HEK293 (cell line): ENCODE measurements around the gene BDH1.

ENCODE experiments used
- CTCF ChIA-PET: fragments of 350-600 bp; formaldehyde crosslinking; extraction: SDS; loops from one replicate; lab custom pipeline; 2021; ENCODE audit warnings: antibody characterized with exemption; lab: Yijun Ruan, JAX
- POLR2A ChIA-PET: fragments of 300-600 bp; formaldehyde crosslinking; extraction: SDS; loops from one replicate; lab custom pipeline; 2020; ENCODE audit warnings: antibody characterized with exemption, inconsistent platforms; lab: Yijun Ruan, JAX
- H3K27ac ChIP-seq: fragments of 200-500 bp; sonication (Bioruptor generic); 2 replicates; pipeline ENCODE4 v1.5.1; 2014; ENCODE audit warnings: low read depth, low read length, control low read depth, inconsistent platforms; ENCODE audit errors: extremely low read depth
- H3K36me3 ChIP-seq, 2 experiments: fragments of 200-500 bp in 1 of 2; sonication (Bioruptor generic) in 1 of 2; 1 replicate in 1 of 2; 2 replicates in 1 of 2; pipeline ENCODE4 v1.5.1; 2014 to 2017; ENCODE audit warnings: inconsistent platforms in 2 of 2, low read length in 2 of 2; ENCODE audit not compliant: control insufficient read depth in 2 of 2, insufficient read depth in 1 of 2
- H3K4me1 ChIP-seq: fragments of 200-500 bp; sonication (Bioruptor generic); 2 replicates; pipeline ENCODE4 v1.5.1; 2014; ENCODE audit warnings: mild to moderate bottlenecking, low read length, inconsistent platforms; ENCODE audit not compliant: control insufficient read depth, insufficient read depth
- H3K4me3 ChIP-seq: 2 replicates; pipeline ENCODE4 v1.5.1; 2011; ENCODE audit warnings: low read depth, mild to moderate bottlenecking, control low read depth, low read length, moderate library complexity
- H3K9me3 ChIP-seq: fragments of 200-500 bp; sonication (Bioruptor generic); 2 replicates; pipeline ENCODE4 v1.5.1; 2014; ENCODE audit warnings: low read depth, low read length, inconsistent platforms; ENCODE audit not compliant: control insufficient read depth, insufficient read depth
- BCL11A ChIP-seq: fragments of 450-650 bp; formaldehyde crosslinking; IDR thresholded peaks from 2 replicates; pipeline ENCODE4 v1.5.1; 2016; ENCODE audit warnings: low read depth, missing biosample characterization, missing genetic modification characterization
- OSR2 ChIP-seq: fragments of 450-650 bp; formaldehyde crosslinking; IDR thresholded peaks from 2 replicates; pipeline ENCODE4 v1.5.1; 2016; ENCODE audit warnings: missing biosample characterization, missing genetic modification characterization
- PRDM1 ChIP-seq: fragments of 450-650 bp; formaldehyde crosslinking; IDR thresholded peaks from 2 replicates; pipeline ENCODE4; 2016; ENCODE audit warnings: missing biosample characterization, missing genetic modification characterization
- ZNF146 ChIP-seq: fragments of 450-650 bp; formaldehyde crosslinking; IDR thresholded peaks from 2 replicates; pipeline ENCODE4 v1.5.1; 2016; ENCODE audit warnings: missing biosample characterization, missing genetic modification characterization
- ZNF311 ChIP-seq: fragments of 450-650 bp; formaldehyde crosslinking; IDR thresholded peaks from 2 replicates; pipeline ENCODE4 v1.5.1; 2017; ENCODE audit warnings: missing biosample characterization, missing genetic modification characterization, borderline replicate concordance
- ZNF366 ChIP-seq: fragments of 450-650 bp; formaldehyde crosslinking; conservative IDR thresholded peaks from 2 replicates; pipeline ENCODE4 v1.5.1; 2016; ENCODE audit warnings: missing biosample characterization, missing genetic modification characterization
- ZNF433 ChIP-seq: fragments of 450-650 bp; formaldehyde crosslinking; IDR thresholded peaks from 2 replicates; pipeline ENCODE4 v1.5.1; 2016; ENCODE audit warnings: missing biosample characterization, missing genetic modification characterization, low read depth
- ZNF48 ChIP-seq: fragments of 450-650 bp; formaldehyde crosslinking; IDR thresholded peaks from 2 replicates; pipeline ENCODE4 v1.5.1; 2016; ENCODE audit warnings: missing biosample characterization, missing genetic modification characterization
- ZNF514 ChIP-seq: fragments of 450-650 bp; formaldehyde crosslinking; IDR thresholded peaks from 2 replicates; pipeline ENCODE4 v1.5.1; 2016; ENCODE audit warnings: missing biosample characterization, missing genetic modification characterization
- ZNF530 ChIP-seq: fragments of 450-650 bp; formaldehyde crosslinking; IDR thresholded peaks from 2 replicates; pipeline ENCODE4 v1.5.1; 2016; ENCODE audit warnings: low read depth, missing biosample characterization, missing genetic modification characterization
- ZNF549 ChIP-seq: fragments of 450-650 bp; IDR thresholded peaks from 2 replicates; pipeline ENCODE4 v1.5.1; 2018; ENCODE audit warnings: missing biosample characterization, missing genetic modification characterization, mild to moderate bottlenecking, inconsistent platforms, moderate library complexity
- ZNF623 ChIP-seq: fragments of 450-650 bp; formaldehyde crosslinking; IDR thresholded peaks from 2 replicates; pipeline ENCODE4 v1.5.1; 2016; ENCODE audit warnings: missing biosample characterization, missing genetic modification characterization
- ZNF785 ChIP-seq: fragments of 450-650 bp; formaldehyde crosslinking; IDR thresholded peaks from 2 replicates; pipeline ENCODE4 v1.5.1; 2016; ENCODE audit warnings: missing biosample characterization, missing genetic modification characterization
- TF ChIP-seq, protein P1 (sequence below): fragments of 450-650 bp; formaldehyde crosslinking; IDR thresholded peaks from 2 replicates; pipeline ENCODE4 v1.5.1; 2016; ENCODE audit warnings: missing biosample characterization, missing genetic modification characterization, borderline replicate concordance
- TF ChIP-seq, protein P2 (sequence below): fragments of 450-650 bp; formaldehyde crosslinking; IDR thresholded peaks from 2 replicates; pipeline ENCODE4 v1.5.1; 2017; ENCODE audit warnings: missing biosample characterization, missing genetic modification characterization
- TF ChIP-seq, protein P3 (sequence below): fragments of 450-650 bp; formaldehyde crosslinking; IDR thresholded peaks from 2 replicates; pipeline ENCODE4 v1.5.1; 2016; ENCODE audit warnings: missing biosample characterization, missing genetic modification characterization
- TF ChIP-seq, protein P4 (sequence below): fragments of 450-650 bp; formaldehyde crosslinking; IDR thresholded peaks from 2 replicates; pipeline ENCODE4 v1.5.1; 2017; ENCODE audit warnings: missing biosample characterization, missing genetic modification characterization
- TF ChIP-seq, protein P5 (sequence below): fragments of 450-650 bp; formaldehyde crosslinking; IDR thresholded peaks from 2 replicates; pipeline ENCODE4 v1.5.1; 2016; ENCODE audit warnings: missing biosample characterization, missing genetic modification characterization
- TF ChIP-seq, protein P6 (sequence below): fragments of 450-650 bp; formaldehyde crosslinking; IDR thresholded peaks from 2 replicates; pipeline ENCODE4 v1.5.1; 2016; ENCODE audit warnings: missing biosample characterization, missing genetic modification characterization
- TF ChIP-seq, protein P7 (sequence below): fragments of 450-650 bp; formaldehyde crosslinking; IDR thresholded peaks from 2 replicates; pipeline ENCODE4 v1.5.1; 2016; ENCODE audit warnings: missing biosample characterization, missing genetic modification characterization

BDH1 gene

DNA sequence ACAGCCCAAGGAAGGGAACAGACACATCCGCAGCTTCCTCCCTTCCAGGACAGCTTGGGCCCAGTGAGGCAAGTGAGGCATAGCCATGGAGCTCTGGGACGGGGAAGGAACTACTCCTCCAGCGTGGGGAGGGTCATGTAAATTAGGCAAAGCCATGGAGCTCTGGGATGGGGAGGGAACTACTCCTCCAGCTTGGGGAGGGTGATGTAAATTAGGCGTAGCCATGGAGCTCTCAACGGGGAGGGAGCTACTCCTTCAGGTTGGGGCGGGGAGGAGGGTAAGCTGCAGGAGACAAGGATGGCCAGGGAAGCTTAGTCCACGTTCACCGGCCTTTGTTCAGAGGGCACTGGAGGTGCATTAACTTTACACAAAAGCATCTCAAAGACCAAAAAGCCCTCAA is 21.1 kb upstream of the BDH1 start:
- H3K9me3 ChIP-seq = no peaks in the 10 kb centered on the region
- no peaks in the 10 kb centered on the region for H3K4me1 ChIP-seq
- no peak overlapping the region for H3K27ac ChIP-seq
- no peaks in the 10 kb centered on the region for H3K36me3 ChIP-seq
- ChIA-PET POLR2A (no interaction called here), CTCF (interaction anchor here (1.1 kb wide), 1 partner anchor 22 kb away, joined by 3 read pairs; no protein-coding TSS in a partner anchor)
- no peak for TF ChIP-seq ZNF514
- no peak for TF ChIP-seq ZNF530 (tag by site-specific recombination)
- no peak for TF ChIP-seq BCL11A (tag by site-specific recombination)
- no peak for TF ChIP-seq ZNF311 (tag by site-specific recombination)
- TF ChIP-seq ZNF785 (tag by site-specific recombination) = no peak
- TF ChIP-seq, protein P1, sequence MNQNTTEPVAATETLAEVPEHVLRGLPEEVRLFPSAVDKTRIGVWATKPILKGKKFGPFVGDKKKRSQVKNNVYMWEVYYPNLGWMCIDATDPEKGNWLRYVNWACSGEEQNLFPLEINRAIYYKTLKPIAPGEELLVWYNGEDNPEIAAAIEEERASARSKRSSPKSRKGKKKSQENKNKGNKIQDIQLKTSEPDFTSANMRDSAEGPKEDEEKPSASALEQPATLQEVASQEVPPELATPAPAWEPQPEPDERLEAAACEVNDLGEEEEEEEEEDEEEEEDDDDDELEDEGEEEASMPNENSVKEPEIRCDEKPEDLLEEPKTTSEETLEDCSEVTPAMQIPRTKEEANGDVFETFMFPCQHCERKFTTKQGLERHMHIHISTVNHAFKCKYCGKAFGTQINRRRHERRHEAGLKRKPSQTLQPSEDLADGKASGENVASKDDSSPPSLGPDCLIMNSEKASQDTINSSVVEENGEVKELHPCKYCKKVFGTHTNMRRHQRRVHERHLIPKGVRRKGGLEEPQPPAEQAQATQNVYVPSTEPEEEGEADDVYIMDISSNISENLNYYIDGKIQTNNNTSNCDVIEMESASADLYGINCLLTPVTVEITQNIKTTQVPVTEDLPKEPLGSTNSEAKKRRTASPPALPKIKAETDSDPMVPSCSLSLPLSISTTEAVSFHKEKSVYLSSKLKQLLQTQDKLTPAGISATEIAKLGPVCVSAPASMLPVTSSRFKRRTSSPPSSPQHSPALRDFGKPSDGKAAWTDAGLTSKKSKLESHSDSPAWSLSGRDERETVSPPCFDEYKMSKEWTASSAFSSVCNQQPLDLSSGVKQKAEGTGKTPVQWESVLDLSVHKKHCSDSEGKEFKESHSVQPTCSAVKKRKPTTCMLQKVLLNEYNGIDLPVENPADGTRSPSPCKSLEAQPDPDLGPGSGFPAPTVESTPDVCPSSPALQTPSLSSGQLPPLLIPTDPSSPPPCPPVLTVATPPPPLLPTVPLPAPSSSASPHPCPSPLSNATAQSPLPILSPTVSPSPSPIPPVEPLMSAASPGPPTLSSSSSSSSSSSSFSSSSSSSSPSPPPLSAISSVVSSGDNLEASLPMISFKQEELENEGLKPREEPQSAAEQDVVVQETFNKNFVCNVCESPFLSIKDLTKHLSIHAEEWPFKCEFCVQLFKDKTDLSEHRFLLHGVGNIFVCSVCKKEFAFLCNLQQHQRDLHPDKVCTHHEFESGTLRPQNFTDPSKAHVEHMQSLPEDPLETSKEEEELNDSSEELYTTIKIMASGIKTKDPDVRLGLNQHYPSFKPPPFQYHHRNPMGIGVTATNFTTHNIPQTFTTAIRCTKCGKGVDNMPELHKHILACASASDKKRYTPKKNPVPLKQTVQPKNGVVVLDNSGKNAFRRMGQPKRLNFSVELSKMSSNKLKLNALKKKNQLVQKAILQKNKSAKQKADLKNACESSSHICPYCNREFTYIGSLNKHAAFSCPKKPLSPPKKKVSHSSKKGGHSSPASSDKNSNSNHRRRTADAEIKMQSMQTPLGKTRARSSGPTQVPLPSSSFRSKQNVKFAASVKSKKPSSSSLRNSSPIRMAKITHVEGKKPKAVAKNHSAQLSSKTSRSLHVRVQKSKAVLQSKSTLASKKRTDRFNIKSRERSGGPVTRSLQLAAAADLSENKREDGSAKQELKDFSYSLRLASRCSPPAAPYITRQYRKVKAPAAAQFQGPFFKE = no peak
- no peak for TF ChIP-seq PRDM1
- TF ChIP-seq, protein P2, sequence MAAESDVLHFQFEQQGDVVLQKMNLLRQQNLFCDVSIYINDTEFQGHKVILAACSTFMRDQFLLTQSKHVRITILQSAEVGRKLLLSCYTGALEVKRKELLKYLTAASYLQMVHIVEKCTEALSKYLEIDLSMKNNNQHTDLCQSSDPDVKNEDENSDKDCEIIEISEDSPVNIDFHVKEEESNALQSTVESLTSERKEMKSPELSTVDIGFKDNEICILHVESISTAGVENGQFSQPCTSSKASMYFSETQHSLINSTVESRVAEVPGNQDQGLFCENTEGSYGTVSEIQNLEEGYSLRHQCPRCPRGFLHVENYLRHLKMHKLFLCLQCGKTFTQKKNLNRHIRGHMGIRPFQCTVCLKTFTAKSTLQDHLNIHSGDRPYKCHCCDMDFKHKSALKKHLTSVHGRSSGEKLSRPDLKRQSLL (tag by site-specific recombination) = no peak
- TF ChIP-seq ZNF623 = no peak
- TF ChIP-seq, protein P3, sequence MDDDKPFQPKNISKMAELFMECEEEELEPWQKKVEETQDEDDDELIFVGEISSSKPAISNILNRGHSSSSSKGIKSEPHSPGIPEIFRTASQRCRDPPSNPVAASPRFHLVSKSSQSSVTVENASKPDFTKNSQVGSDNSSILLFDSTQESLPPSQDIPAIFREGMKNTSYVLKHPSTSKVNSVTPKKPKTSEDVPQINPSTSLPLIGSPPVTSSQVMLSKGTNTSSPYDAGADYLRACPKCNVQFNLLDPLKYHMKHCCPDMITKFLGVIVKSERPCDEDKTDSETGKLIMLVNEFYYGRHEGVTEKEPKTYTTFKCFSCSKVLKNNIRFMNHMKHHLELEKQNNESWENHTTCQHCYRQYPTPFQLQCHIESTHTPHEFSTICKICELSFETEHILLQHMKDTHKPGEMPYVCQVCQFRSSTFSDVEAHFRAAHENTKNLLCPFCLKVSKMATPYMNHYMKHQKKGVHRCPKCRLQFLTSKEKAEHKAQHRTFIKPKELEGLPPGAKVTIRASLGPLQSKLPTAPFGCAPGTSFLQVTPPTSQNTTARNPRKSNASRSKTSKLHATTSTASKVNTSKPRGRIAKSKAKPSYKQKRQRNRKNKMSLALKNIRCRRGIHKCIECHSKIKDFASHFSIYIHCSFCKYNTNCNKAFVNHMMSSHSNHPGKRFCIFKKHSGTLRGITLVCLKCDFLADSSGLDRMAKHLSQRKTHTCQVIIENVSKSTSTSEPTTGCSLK (tag by site-specific recombination) = no peak
- TF ChIP-seq ZNF146 (tag by site-specific recombination) = no peak
- TF ChIP-seq ZNF366 = no peak
- TF ChIP-seq, protein P4, sequence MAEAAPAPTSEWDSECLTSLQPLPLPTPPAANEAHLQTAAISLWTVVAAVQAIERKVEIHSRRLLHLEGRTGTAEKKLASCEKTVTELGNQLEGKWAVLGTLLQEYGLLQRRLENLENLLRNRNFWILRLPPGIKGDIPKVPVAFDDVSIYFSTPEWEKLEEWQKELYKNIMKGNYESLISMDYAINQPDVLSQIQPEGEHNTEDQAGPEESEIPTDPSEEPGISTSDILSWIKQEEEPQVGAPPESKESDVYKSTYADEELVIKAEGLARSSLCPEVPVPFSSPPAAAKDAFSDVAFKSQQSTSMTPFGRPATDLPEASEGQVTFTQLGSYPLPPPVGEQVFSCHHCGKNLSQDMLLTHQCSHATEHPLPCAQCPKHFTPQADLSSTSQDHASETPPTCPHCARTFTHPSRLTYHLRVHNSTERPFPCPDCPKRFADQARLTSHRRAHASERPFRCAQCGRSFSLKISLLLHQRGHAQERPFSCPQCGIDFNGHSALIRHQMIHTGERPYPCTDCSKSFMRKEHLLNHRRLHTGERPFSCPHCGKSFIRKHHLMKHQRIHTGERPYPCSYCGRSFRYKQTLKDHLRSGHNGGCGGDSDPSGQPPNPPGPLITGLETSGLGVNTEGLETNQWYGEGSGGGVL (tag by site-specific recombination) = no peak
- TF ChIP-seq, all 188 proteins: peak for 0
- no peak overlapping the region for H3K4me3 ChIP-seq

DNA sequence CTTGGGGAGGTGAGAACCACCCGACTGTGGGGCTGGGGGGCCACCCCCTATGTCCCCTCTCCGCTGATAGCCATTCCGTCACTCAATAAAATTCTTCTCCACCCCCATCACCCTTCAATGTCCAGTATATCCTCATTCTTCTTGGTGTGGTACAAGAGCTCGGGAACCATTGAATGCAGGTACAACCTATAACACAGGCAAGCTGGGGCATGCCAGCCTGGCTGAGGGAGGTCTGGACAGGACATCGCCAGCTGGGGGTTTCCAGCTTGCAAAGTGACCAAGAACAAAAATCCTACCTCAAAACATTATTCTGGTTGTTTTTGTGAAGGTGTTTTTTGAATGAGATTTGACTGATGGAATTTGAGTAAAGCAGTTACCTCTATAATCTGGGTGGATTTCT is 19.6 kb upstream of the BDH1 start:
- TF ChIP-seq, protein P5, sequence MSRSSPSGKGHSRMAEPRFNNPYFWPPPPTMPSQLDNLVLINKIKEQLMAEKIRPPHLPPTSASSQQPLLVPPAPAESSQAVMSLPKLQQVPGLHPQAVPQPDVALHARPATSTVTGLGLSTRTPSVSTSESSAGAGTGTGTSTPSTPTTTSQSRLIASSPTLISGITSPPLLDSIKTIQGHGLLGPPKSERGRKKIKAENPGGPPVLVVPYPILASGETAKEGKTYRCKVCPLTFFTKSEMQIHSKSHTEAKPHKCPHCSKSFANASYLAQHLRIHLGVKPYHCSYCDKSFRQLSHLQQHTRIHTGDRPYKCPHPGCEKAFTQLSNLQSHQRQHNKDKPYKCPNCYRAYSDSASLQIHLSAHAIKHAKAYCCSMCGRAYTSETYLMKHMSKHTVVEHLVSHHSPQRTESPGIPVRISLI (tag by site-specific recombination) = no peak
- TF ChIP-seq, protein P6, sequence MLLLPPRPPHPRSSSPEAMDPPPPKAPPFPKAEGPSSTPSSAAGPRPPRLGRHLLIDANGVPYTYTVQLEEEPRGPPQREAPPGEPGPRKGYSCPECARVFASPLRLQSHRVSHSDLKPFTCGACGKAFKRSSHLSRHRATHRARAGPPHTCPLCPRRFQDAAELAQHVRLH (tag by site-specific recombination) = no peak
- TF ChIP-seq ZNF48 (no peak), OSR2 (tag by site-specific recombination) (no peak), ZNF549 (tag by site-specific recombination) (no peak), ZNF433 (tag by site-specific recombination) (no peak)
- TF ChIP-seq, protein P7, sequence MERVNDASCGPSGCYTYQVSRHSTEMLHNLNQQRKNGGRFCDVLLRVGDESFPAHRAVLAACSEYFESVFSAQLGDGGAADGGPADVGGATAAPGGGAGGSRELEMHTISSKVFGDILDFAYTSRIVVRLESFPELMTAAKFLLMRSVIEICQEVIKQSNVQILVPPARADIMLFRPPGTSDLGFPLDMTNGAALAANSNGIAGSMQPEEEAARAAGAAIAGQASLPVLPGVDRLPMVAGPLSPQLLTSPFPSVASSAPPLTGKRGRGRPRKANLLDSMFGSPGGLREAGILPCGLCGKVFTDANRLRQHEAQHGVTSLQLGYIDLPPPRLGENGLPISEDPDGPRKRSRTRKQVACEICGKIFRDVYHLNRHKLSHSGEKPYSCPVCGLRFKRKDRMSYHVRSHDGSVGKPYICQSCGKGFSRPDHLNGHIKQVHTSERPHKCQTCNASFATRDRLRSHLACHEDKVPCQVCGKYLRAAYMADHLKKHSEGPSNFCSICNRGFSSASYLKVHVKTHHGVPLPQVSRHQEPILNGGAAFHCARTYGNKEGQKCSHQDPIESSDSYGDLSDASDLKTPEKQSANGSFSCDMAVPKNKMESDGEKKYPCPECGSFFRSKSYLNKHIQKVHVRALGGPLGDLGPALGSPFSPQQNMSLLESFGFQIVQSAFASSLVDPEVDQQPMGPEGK = no peak
- no peaks in the 10 kb centered on the region for H3K9me3 ChIP-seq
- no peak overlapping the region for H3K27ac ChIP-seq
- H3K4me1 ChIP-seq = no peaks in the 10 kb centered on the region
- ChIA-PET CTCF (interaction anchor here (0.6 to 1.6 kb wide), 2 partner anchors 9 to 23 kb away, joined by 3 to 5 read pairs; no protein-coding TSS in a partner anchor), POLR2A (no interaction called here)
- no peak overlapping the region for H3K4me3 ChIP-seq
- H3K36me3 ChIP-seq = no peaks in the 10 kb centered on the region
